Activated CD4-positive, alpha-beta memory T cell treated with anti-CD3 and anti-CD28 coated beads, Interleukin-2, amount 10 ng/mL, durations not matched to agents 7 days and 5 days (primary cell): ENCODE data around the gene CBX4. TPM values are rescaled to one million over a fixed set of nuclear protein-coding genes. Genes with fewer than 3 reads are reported as not detected.

Source experiments
- CTCF ChIA-PET: fragments of 350-600 bp; sonication (Branson Sonifier 250); formaldehyde crosslinking; loops from one replicate; lab custom pipeline; 2021; ENCODE audit warnings: antibody characterized with exemption, inconsistent platforms; lab: Charles Lee
- POLR2A ChIA-PET: fragments of 350-600 bp; sonication (Branson Sonifier 250); formaldehyde crosslinking; loops from one replicate; lab custom pipeline; 2021; ENCODE audit warnings: antibody characterized with exemption; lab: Charles Lee
- DNase-seq: peaks from one replicate; pipeline ENCODE4 v3.0.0-alpha.2; 2020
- H3K27ac Mint-ChIP-seq: one replicate; pipeline ENCODE4 v1.8.0; 2021; ENCODE audit warnings: mild to moderate bottlenecking, mixed read lengths
- H3K27me3 Mint-ChIP-seq: one replicate; pipeline ENCODE4 v1.8.0; 2021; ENCODE audit warnings: mixed read lengths
- H3K36me3 Mint-ChIP-seq: one replicate; pipeline ENCODE4 v1.8.0; 2021; ENCODE audit warnings: low read depth, mixed read lengths
- H3K4me1 Mint-ChIP-seq: one replicate; pipeline ENCODE4 v1.8.0; 2021; ENCODE audit warnings: mixed read lengths
- H3K4me3 Mint-ChIP-seq: one replicate; pipeline ENCODE4 v1.8.0; 2021; ENCODE audit warnings: mild to moderate bottlenecking, mixed read lengths
- H3K9me3 Mint-ChIP-seq: one replicate; pipeline ENCODE4 v1.8.0; 2021; ENCODE audit warnings: mixed read lengths
- total RNA-seq, 2 experiments: library from RNA; stranded (reverse); gene quantifications; one replicate each; pipeline ENCODE4 v1.2.3, GENCODE V29; 2021

CBX4 gene
- total RNA-seq, result 10 to 100 TPM; 34.4 to 36.5 TPM

DNA sequence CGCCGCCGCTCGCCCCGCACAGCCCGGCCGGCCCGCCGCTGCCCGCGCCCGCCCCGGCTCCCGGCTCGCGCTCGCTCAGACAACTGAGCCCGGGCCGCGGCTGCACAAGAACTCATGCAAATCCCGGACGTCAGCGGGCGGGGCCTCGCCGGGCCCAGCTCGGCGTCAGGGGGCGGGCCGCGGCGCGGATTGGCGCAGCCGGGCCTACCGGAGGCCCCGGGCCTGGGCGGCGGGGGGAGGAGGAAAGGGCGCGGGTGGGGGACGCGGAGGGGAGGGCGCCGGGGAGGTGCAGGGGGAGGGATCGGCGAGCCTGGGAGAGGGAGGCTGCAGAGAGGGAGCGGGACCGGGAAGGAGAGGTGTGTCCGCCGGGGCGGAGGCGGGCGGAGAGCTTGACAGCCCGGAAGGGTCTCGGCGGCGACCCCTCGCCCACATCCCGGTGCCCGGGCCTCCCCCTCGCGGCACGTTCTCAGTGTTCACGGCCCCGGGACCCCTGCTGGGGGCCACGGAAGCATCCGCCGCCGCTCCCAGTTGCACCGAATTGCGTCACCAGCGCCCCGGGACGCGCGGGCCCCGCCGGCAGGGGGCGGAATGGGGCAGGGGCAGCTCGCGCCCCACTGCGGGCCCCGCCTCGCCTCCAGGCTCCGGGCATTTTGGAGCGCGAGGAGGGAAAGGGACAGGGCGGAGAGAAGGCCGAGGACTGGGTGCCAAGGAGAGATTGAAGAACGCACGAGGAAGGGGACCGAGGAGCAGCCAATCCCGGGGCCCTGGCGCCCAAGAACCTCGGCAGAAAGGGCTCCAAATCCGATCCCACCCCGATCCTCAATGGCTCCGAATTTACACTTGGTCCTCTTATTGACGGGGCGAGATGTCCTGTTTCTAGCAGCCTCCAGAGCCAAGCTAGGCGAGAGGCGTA, at the start of gene CBX4:
CBX4 (minus strand) TSS at position 85 of the 913 bp plus-strand sequence. CDS start 189 bp downstream, outside the sequence.
- CTCF ChIA-PET, result interaction anchor here (0.6 to 3.3 kb wide), 20 partner anchors 11 to 154 kb away, joined by 3 to 23 read pairs (median 5); partner anchors contain the start of gene CBX8
- Mint-ChIP-seq H3K27me3 (peaks cover 31% of the 10 kb centered on the region), H3K27ac (peak within 1 kb of the TSS; percentile 86), H3K9me3 (no peaks in the 10 kb centered on the region), H3K36me3 (peaks cover 27% of the 10 kb centered on the region), H3K4me3 (peak within 1 kb of the TSS; percentile 87), H3K4me1 (peaks cover 43% of the 10 kb centered on the region)
- POLR2A ChIA-PET, result interaction anchor here (0.6 to 5.1 kb wide), 24 partner anchors 11 to 926 kb away, joined by 3 to 58 read pairs (median 4); partner anchors contain the start of genes CBX2 and CBX8
- DNase-seq, result peak; percentile 94

DNA sequence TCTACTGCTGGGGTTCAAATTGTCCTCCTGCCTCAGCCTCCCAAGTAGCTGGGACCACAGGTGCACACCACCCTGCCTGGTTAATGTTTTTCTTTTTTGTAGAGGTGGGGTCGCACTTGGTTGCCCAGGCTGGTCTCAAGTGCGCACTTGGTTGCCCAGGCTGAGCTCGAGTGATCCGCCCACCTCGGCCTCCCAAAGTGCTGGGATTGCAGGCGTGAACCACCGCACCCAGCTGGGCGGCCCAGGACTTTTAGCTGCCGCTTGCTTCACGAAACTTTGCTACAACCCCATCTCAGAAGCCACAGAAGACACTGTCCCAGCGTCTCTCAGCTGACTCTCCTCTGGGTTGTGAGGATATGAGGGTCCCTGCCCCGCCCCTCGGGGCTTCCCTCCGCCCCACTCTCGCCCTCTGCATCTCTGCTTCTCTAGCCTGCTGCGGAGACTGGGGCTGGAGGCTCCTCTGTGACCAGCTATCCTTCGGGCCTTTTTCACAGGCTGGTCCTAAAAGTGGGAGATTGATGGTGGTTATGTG, 48.8 kb upstream of the CBX4 start:
- H3K9me3 Mint-ChIP-seq, result no peaks in the 10 kb centered on the region
- POLR2A ChIA-PET, result no interaction called here
- no peaks in the 10 kb centered on the region for H3K4me1 Mint-ChIP-seq
- H3K36me3 Mint-ChIP-seq, result no peaks in the 10 kb centered on the region
- H3K27ac Mint-ChIP-seq, result no peak overlapping the region
- no peak overlapping the region for H3K4me3 Mint-ChIP-seq
- CTCF ChIA-PET, result no interaction called here
- H3K27me3 Mint-ChIP-seq, result peaks cover 31% of the 10 kb centered on the region
- no peak for DNase-seq

DNA sequence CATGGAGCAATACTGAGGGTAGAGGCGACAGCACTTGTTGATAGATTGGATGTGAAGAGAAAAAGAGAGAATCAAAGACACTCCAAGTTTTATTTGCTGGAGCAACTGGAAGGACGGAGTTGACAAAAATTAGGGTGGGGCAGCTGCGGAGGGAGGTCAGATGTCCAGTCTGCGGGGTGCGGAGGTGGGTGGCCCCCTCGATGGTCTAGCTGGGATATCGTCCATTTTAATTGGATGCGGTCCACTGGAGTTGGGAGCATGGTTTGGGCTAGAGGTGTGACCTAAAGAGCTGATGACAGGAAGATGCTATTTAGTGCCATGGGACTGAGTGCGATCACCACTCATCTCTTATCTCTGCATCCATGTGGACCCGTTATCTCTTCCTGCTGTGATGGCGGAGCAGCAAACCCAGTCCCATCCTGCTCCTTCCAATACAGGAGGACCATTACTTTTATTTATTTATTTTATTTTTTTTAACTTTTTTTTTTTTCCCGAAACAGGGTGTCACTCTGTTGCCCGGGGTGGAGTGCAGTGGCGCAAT, 48.3 kb upstream of the CBX4 start:
- no peaks in the 10 kb centered on the region for H3K4me1 Mint-ChIP-seq
- H3K9me3 Mint-ChIP-seq, result no peaks in the 10 kb centered on the region
- no peaks in the 10 kb centered on the region for H3K36me3 Mint-ChIP-seq
- POLR2A ChIA-PET, result no interaction called here
- CTCF ChIA-PET, result no interaction called here
- no peak for DNase-seq
- H3K4me3 Mint-ChIP-seq, result no peak overlapping the region
- peaks cover 36% of the 10 kb centered on the region for H3K27me3 Mint-ChIP-seq
- no peak overlapping the region for H3K27ac Mint-ChIP-seq

- Mint-ChIP-seq H3K9me3 (no peaks in the 10 kb centered on the region), H3K36me3 (no peaks in the 10 kb centered on the region), H3K27me3 (peaks cover 41% of the 10 kb centered on the region), H3K4me3 (no peak overlapping the region), H3K27ac (no peak overlapping the region), H3K4me1 (no peaks in the 10 kb centered on the region)
- DNase-seq, result no peak
- ChIA-PET POLR2A (no interaction called here), CTCF (no interaction called here)
Measured at GRCh38 chr17:79883202-79883601, 44.0 kb upstream of the CBX4 start.

- Mint-ChIP-seq H3K4me1 (peaks cover 4% of the 10 kb centered on the region), H3K27ac (no peak overlapping the region), H3K9me3 (no peaks in the 10 kb centered on the region), H3K36me3 (no peaks in the 10 kb centered on the region), H3K27me3 (peaks cover 40% of the 10 kb centered on the region), H3K4me3 (no peak overlapping the region)
- no peak for DNase-seq
- CTCF ChIA-PET, result no interaction called here
- POLR2A ChIA-PET, result no interaction called here
Measured at GRCh38 chr17:79878329-79878947, 39.2 kb upstream of the CBX4 start.

GRCh38 chr17:79877041-79877440, 37.8 kb upstream of the CBX4 start:
- ChIA-PET POLR2A (no interaction called here), CTCF (no interaction called here)
- Mint-ChIP-seq H3K27ac (no peak overlapping the region), H3K4me1 (peaks cover 8% of the 10 kb centered on the region), H3K36me3 (no peaks in the 10 kb centered on the region), H3K4me3 (no peak overlapping the region), H3K9me3 (no peaks in the 10 kb centered on the region), H3K27me3 (peaks cover 34% of the 10 kb centered on the region)
- DNase-seq, result no peak

DNA sequence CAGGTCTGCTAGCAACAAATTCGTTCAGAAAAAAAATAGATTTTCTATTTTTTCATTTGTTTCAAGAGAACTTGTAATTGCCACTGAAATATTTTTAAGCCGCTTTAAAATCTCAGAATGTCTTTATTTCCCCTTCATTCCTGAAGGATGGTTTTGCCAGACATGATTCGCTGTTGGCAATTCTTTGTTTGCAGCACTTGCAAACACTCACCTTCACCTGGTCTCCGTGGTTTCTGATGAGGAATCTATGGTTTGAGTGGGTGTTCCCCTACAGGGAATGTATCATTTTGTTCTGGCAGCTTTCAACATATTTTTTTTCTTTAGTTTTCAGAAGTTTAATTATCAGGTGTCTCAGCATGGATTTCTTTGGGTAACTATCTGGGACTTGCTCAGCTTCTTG, 36.3 kb upstream of the CBX4 start:
- Mint-ChIP-seq H3K4me1 (peaks cover 8% of the 10 kb centered on the region), H3K36me3 (no peaks in the 10 kb centered on the region), H3K9me3 (no peaks in the 10 kb centered on the region), H3K4me3 (no peak overlapping the region), H3K27ac (no peak overlapping the region), H3K27me3 (peaks cover 26% of the 10 kb centered on the region)
- no peak for DNase-seq
- POLR2A ChIA-PET, result no interaction called here
- CTCF ChIA-PET, result interaction anchor here (0.7 to 1.5 kb wide), 4 partner anchors 9 to 16 kb away, joined by 3 to 4 read pairs (median 4); no protein-coding TSS in a partner anchor

DNA sequence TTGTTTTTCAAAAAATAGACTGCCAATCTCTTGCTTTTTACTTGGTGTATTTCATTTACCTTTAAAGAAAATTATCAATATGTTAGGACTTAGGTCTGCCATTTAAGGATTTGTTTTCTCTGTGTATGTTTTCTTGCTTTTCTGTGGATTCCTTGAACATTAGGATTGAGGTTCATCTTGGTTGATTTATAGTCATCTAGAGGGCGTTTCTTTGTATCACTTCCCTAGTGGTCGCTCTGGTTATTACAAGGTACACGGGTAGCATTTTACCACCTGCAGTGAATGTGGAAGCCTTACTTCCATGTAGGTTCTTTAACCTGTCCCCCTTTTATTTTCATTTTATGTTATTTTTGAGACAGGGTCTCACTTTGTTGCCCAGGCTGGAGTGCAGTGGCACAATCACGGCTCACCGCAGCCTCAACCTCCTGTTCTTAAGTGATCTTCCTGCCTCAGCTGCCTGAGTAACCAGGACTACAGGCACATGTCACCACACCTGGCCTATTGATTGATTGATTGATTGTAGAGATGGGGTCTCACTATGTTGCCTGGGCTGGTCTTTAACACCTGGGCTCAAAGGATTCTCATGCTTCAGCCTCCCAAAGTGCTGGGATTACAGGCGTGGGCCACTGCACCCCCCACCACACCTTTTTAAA, 35.2 kb upstream of the CBX4 start:
- Mint-ChIP-seq H3K9me3 (no peaks in the 10 kb centered on the region), H3K27ac (no peak overlapping the region), H3K36me3 (no peaks in the 10 kb centered on the region), H3K4me3 (no peak overlapping the region), H3K4me1 (peaks cover 8% of the 10 kb centered on the region), H3K27me3 (peaks cover 22% of the 10 kb centered on the region)
- ChIA-PET POLR2A (no interaction called here), CTCF (interaction anchor here (0.7 to 1.7 kb wide), 4 partner anchors 10 to 227 kb away, joined by 3 to 4 read pairs (median 4); partner anchors contain the start of gene GAA)
- no peak for DNase-seq

- Mint-ChIP-seq H3K9me3 (no peaks in the 10 kb centered on the region), H3K27ac (no peak overlapping the region), H3K27me3 (peaks cover 20% of the 10 kb centered on the region), H3K4me1 (peaks cover 8% of the 10 kb centered on the region), H3K4me3 (no peak overlapping the region), H3K36me3 (no peaks in the 10 kb centered on the region)
- ChIA-PET POLR2A (no interaction called here), CTCF (interaction anchor here (1.7 kb wide), 1 partner anchor 228 kb away, joined by 4 read pairs; the partner anchor contains the start of gene GAA)
- DNase-seq, result no peak
Measured at GRCh38 chr17:79873583-79873982, 34.3 kb upstream of the CBX4 start.

DNA sequence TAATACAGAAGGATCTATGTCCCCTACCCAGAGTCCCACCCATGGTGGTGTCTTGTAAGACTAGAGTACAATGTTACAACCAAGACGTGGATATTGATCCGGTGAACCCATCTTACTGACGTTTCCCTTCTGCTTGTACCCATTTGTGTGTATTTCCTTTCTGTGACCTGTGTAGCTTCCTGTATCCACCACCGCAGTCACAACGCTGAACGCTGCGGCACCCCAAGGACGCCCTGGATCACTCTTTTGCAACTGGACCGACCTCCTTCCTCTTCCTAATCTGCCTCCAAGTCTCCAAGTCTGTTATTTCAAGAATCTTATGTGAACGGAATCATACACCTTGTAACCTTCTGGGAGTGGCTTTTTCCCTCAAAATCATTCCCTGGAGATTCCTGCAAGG, 33.5 kb upstream of the CBX4 start:
- DNase-seq, result no peak
- Mint-ChIP-seq H3K4me3 (no peak overlapping the region), H3K4me1 (peaks cover 8% of the 10 kb centered on the region), H3K27ac (no peak overlapping the region), H3K27me3 (peaks cover 17% of the 10 kb centered on the region), H3K36me3 (no peaks in the 10 kb centered on the region), H3K9me3 (no peaks in the 10 kb centered on the region)
- ChIA-PET POLR2A (no interaction called here), CTCF (interaction anchor here (0.6 to 1.7 kb wide), 2 partner anchors 229 to 576 kb away, joined by 3 to 4 read pairs; partner anchors contain the start of gene GAA)

GRCh38 chr17:79871131-79871530, 31.9 kb upstream of the CBX4 start:
- POLR2A ChIA-PET, result no interaction called here
- no peaks in the 10 kb centered on the region for H3K9me3 Mint-ChIP-seq
- H3K27ac Mint-ChIP-seq, result no peak overlapping the region
- H3K27me3 Mint-ChIP-seq, result peaks cover 9% of the 10 kb centered on the region
- CTCF ChIA-PET, result no interaction called here
- H3K4me1 Mint-ChIP-seq, result peaks cover 15% of the 10 kb centered on the region
- H3K4me3 Mint-ChIP-seq, result no peak overlapping the region
- H3K36me3 Mint-ChIP-seq, result no peaks in the 10 kb centered on the region
- no peak for DNase-seq

DNA sequence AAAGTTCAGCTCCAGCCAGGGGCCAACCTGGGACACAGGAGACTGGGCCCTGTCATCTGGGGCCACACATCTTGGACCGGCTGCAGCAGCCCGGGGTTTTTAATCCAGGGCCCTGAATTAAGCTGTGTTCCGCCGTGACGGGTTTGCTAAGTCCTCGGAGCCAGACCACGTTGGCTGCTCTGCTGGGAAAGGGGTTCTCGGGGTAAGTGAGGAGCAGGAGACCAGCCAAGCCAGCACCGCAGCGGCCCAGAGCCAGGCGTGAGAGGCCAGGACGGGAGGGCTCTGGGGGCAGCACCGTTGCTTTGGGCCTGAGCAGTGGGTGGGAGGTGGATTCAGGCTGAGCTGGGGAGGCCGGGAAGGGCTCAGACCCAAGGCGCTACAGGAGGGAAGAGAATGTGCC, 31.3 kb upstream of the CBX4 start:
- no peak for DNase-seq
- H3K4me3 Mint-ChIP-seq, result no peak overlapping the region
- ChIA-PET CTCF (no interaction called here), POLR2A (no interaction called here)
- H3K27ac Mint-ChIP-seq, result no peak overlapping the region
- no peaks in the 10 kb centered on the region for H3K9me3 Mint-ChIP-seq
- H3K36me3 Mint-ChIP-seq, result no peaks in the 10 kb centered on the region
- peaks cover 7% of the 10 kb centered on the region for H3K27me3 Mint-ChIP-seq
- H3K4me1 Mint-ChIP-seq, result peaks cover 15% of the 10 kb centered on the region
